Muscle of arm (tissue), 12 donors: ENCODE measurements around the gene PCDH18. TPM values are rescaled to one million over a fixed set of nuclear protein-coding genes. Genes with fewer than 3 reads are reported as not detected.
"Not testable (repeated sequence)": the region's sequence is repeated elsewhere in the genome, so short reads cannot be mapped to it uniquely, and the experiment has no call there.

Source experiments
- DNase-seq: peaks from one replicate; pipeline ENCODE4 v3.0.0-alpha.2; 2013
- polyA plus RNA-seq, 12 donors: library from polyadenylated mRNA; unstranded; fragments of 120-200 nt; gene quantifications; one replicate each; pipeline ENCODE4 v1.2.1, GENCODE V29; 2013; ENCODE audit not compliant: insufficient read length in 12 of 12

Gene PCDH18
- polyA plus RNA-seq, 12 donors: 32.8 to 87.2 (median 55.5) TPM; not detected in 1

- DNase-seq: peak; percentile 75
Measured at GRCh38 chr4:137531168-137531985, 917 bp downstream of the PCDH18 start.

GRCh38 chr4:137530176-137530575 lies 2.1 kb downstream of the PCDH18 start:
- no peak for DNase-seq

GRCh38 chr4:137529432-137529831 lies 2.9 kb downstream of the PCDH18 start:
- DNase-seq: no peak

GRCh38 chr4:137528673-137529072 lies 3.6 kb downstream of the PCDH18 start:
- DNase-seq: no peak

GRCh38 chr4:137526681-137527080 lies 5.6 kb downstream of the PCDH18 start:
- DNase-seq: no peak

GRCh38 chr4:137524725-137525369 lies 7.4 kb downstream of the PCDH18 start:
- DNase-seq: no peak

GRCh38 chr4:137523329-137523728 lies 9.0 kb downstream of the PCDH18 start:
- no peak for DNase-seq

- no peak for DNase-seq
Measured at GRCh38 chr4:137521053-137521452, 11.2 kb downstream of the PCDH18 start.

GRCh38 chr4:137519406-137519805 lies 12.9 kb downstream of the PCDH18 start:
- no peak for DNase-seq

GRCh38 chr4:137517323-137517722 lies 15.0 kb downstream of the PCDH18 start:
- DNase-seq: not testable (repeated sequence)

GRCh38 chr4:137514406-137515111 lies 17.7 kb downstream of the PCDH18 start:
- no peak for DNase-seq

- peak; percentile 60 for DNase-seq
Measured at GRCh38 chr4:137510557-137511265, 21.6 kb downstream of the PCDH18 start.

GRCh38 chr4:137509855-137510282 lies 22.4 kb downstream of the PCDH18 start:
- no peak for DNase-seq

GRCh38 chr4:137502339-137503129 lies 29.8 kb downstream of the PCDH18 start:
- DNase-seq: no peak

GRCh38 chr4:137496267-137496666 lies 36.0 kb downstream of the PCDH18 start:
- not testable (repeated sequence) for DNase-seq

GRCh38 chr4:137495578-137495977 lies 36.7 kb downstream of the PCDH18 start:
- DNase-seq: no peak

GRCh38 chr4:137483313-137483959 lies 48.9 kb downstream of the PCDH18 start:
- DNase-seq: not testable (repeated sequence)

GRCh38 chr4:137479657-137480056 lies 52.6 kb downstream of the PCDH18 start:
- DNase-seq: not testable (repeated sequence)

GRCh38 chr4:137476345-137476744 lies 55.9 kb downstream of the PCDH18 start:
- DNase-seq: no peak

- peak; percentile 57 for DNase-seq
Measured at GRCh38 chr4:137474711-137475301, 57.5 kb downstream of the PCDH18 start.
